Heart left ventricle (tissue), 16 donors: ENCODE results near the gene ADAMTS12. TPM values are rescaled to one million over a fixed set of nuclear protein-coding genes. Genes with fewer than 3 reads are reported as not detected.
A peak's percentile ranks its signal among the peaks of the same experiment; 100 is the strongest.

Source experiments
- ATAC-seq, 4 donors: fragments of 200-7000 bp; cut with Tn5 transposase; one replicate each; pipeline ENCODE4 v1.9.1; 2020 to 2022; ENCODE audit warnings: moderate library complexity in 4 of 4, mild to moderate bottlenecking in 3 of 4, moderate number of reproducible peaks in 1 of 4
- DNase-seq, 5 donors: peaks; one replicate each; pipeline ENCODE4 v3.0.0-alpha.2; 2020
- H3K27ac ChIP-seq, 12 donors: fragments of 200-600 bp; sonication (generic) in 4 of 12; one replicate each; pipeline versions ENCODE4 v1.5.0 to v1.8.0; 2016 to 2022; ENCODE audit warnings: mild to moderate bottlenecking in 2 of 12
- H3K27me3 ChIP-seq, 9 donors: fragments of 200-600 bp; sonication (generic) in 2 of 9; one replicate each; pipeline versions ENCODE4 v1.5.1 to v1.8.0; 2016 to 2022; ENCODE audit warnings: mild to moderate bottlenecking in 3 of 9
- H3K36me3 ChIP-seq, 9 donors: fragments of 200-600 bp; sonication (generic) in 2 of 9; one replicate each; pipeline versions ENCODE4 v1.5.0 to v1.8.0; 2018 to 2022; ENCODE audit warnings: mild to moderate bottlenecking in 2 of 9
- H3K4me1 ChIP-seq, 12 donors: fragments of 200-600 bp; sonication (generic) in 4 of 12; one replicate each; pipeline versions ENCODE4 v1.5.0 to v1.8.0; 2016 to 2022; ENCODE audit warnings: mild to moderate bottlenecking in 3 of 12
- H3K4me3 ChIP-seq, 12 donors: fragments of 200-600 bp; sonication (generic) in 4 of 12; one replicate each; pipeline versions ENCODE4 v1.5.0 to v1.8.0; 2017 to 2022; ENCODE audit warnings: mild to moderate bottlenecking in 9 of 12, moderate library complexity in 4 of 12
- H3K9me3 ChIP-seq, 12 donors: fragments of 200-600 bp; sonication (generic) in 4 of 12; one replicate each; pipeline versions ENCODE4 v1.5.0 to v1.8.0; 2016 to 2022; ENCODE audit warnings: mild to moderate bottlenecking in 1 of 12
- POLR2A ChIP-seq, 2 donors: fragments of 450-650 bp; IDR thresholded peaks; one replicate each; pipeline ENCODE4 v1.6.1; 2017; ENCODE audit warnings: antibody characterized with exemption in 2 of 2, mild to moderate bottlenecking in 2 of 2, moderate library complexity in 2 of 2
- WGBS, 4 donors: extraction: QIAGEN DNeasy Blood & Tissue Kit in 2 of 4; methylation state at CpG; one replicate each; pipeline versions ENCODE4 v1.1.5 to v1.1.7; 2013 to 2018; 5-methylcytosine and 5-hydroxymethylcytosine counted together
- intact Hi-C, 10 donors: fragments of 100-400 bp; cut with DNase I; formaldehyde crosslinking; loops; one replicate each; pipeline versions ENCODE4 v1.11.1 to v1.14.2; 2022
- polyA plus RNA-seq, 2 donors: library from polyadenylated mRNA; stranded (reverse); fragments of 200-250 nt; gene quantifications; one replicate each; pipeline ENCODE4 v1.2.3, GENCODE V29; 2013
- total RNA-seq, 9 donors: library from RNA; depleted of rRNA in 2 of 9; stranded (reverse); fragments of >200 nt in 2 of 9; fragmentation: NEBNext Ultra II Directional in 3 of 9; extraction: Animal tissue kit (Norgen Biotek cat#: 25700) in 3 of 9; gene quantifications; one replicate each; pipeline versions ENCODE4 v1.1.0 to v1.2.4, GENCODE V29; 2016 to 2023
- TF ChIP-seq, protein P1 (sequence below), 12 donors: fragments of 200-600 bp; sonication (generic) in 4 of 12; IDR thresholded peaks; one replicate each; pipeline versions ENCODE4 v1.5.0 to v1.8.0; 2018 to 2022; ENCODE audit warnings: antibody characterized with exemption in 12 of 12, mild to moderate bottlenecking in 5 of 12
- donor health status: ischemic (EF 13 %, LVEDD 7.1; RV severe dilation, severe dysfunction).
- donor health status: healthy with polysubstance abuse.
- donor health status: DM: no; HTN: yes; CAD: no.
- donor health status: DM: no; HTN: no; CAD: no.
- donor health status: ischemic (EF 25% LVEDD 6.9; RV normal size, moderate dysfunction).
- donor health status: ischemic (EF 25% LVEDD 5.7; RV mildly dilated, moderate dysfunction).
- donor health status: healthy.
- donor health status: DM: yes; HTN: yes; CAD: no.
- donor health status: ischemic (EF 35%, LVEDD 5.7; RV mildly dilated, moderate dysfunction).
- donor health status: nonischemic (EF 11% LVEDD 7.7; RV severe dilation, severe dysfunction).
- donor health status: DM: yes; HTN: yes; CAD: no.
- donor health status: PGD.
- donor health status: ischemic (EF 29% LVEDD 5.4; RV normal size, mild dysfunction).
- donor health status: nonischemic (EF 23%, LVEDD 6.1; RV moderate dilation, normal function).

Gene ADAMTS12
- total and polyA plus RNA-seq, 11 donors, result 0.72 to 4.7 (median 1.7) TPM

DNA sequence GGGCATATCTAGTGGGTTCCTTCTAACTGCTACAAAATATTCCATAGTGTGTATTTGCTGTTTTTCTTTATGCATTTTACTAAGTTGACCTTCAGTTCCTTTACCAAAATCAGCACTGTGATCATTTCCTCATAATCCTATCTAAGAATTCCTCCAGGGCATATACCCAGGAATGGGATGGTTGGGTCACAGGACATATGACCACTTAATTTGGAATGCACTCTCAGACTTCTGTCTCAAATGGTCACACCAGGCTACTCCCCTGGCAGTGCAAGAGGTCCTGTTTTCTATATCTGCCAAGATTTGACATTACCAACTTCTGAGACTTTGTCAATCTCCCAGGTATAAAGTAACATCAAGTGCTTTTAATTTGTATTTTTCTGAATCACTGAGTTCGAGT is 63.9 kb downstream of the ADAMTS12 start:
- Histone ChIP-seq H3K9me3 (no peaks in the 10 kb centered on the region), H3K36me3 (no peaks in the 10 kb centered on the region), H3K4me3 (no peak overlapping the region), H3K27me3 (no peaks in the 10 kb centered on the region), H3K27ac (no peak overlapping the region), H3K4me1 (peaks cover 0 to 14% (median 0%) of the 10 kb centered on the region in 12 donors)
- ATAC-seq (no peak), DNase-seq (no peak)
- TF ChIP-seq POLR2A (IDR thresholded peaks at IDR 0.05), result no peak
- TF ChIP-seq, protein P1, sequence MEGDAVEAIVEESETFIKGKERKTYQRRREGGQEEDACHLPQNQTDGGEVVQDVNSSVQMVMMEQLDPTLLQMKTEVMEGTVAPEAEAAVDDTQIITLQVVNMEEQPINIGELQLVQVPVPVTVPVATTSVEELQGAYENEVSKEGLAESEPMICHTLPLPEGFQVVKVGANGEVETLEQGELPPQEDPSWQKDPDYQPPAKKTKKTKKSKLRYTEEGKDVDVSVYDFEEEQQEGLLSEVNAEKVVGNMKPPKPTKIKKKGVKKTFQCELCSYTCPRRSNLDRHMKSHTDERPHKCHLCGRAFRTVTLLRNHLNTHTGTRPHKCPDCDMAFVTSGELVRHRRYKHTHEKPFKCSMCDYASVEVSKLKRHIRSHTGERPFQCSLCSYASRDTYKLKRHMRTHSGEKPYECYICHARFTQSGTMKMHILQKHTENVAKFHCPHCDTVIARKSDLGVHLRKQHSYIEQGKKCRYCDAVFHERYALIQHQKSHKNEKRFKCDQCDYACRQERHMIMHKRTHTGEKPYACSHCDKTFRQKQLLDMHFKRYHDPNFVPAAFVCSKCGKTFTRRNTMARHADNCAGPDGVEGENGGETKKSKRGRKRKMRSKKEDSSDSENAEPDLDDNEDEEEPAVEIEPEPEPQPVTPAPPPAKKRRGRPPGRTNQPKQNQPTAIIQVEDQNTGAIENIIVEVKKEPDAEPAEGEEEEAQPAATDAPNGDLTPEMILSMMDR (IDR thresholded peaks at IDR 0.05), result no peak
- intact Hi-C loops, result no loop called here
- WGBS, 4 donors, result 73 to 78% (median 75%) methylated on average over 1 of the region's 1 CpG

DNA sequence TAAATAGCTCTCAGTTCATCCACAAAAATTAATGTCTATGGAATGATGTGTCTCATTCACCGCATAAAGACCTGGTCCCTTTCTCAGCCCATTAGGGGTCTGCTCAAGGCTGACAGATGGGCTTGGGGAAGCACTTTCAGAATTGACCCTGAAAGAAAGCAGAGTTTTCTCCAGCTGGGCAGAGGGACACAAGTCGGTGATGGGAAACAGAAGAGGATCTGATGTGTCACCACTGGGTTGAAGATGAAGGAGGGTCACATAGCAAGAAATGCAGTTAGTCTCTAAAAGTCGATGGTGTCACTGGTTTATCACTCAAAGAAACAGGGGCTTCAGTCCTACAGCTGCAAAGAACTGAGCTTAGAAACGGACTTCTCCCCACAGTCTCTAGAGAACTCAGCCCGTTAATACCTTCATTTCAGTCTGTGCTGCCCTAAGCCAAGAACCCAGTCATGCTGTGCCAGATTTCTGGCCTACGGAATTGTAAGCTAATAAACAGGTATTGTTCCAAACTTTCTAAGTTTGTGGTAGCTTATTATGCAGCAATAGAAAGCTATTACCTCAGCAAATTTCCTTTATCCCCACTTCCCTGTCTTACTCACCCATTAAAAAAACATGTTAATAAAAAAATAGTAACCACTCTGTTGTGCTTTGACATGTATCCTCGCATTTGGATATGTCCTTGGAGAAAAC is 64.6 kb downstream of the ADAMTS12 start:
- Histone ChIP-seq H3K36me3 (no peaks in the 10 kb centered on the region), H3K4me1 (peaks cover 0 to 14% (median 0%) of the 10 kb centered on the region in 12 donors), H3K27me3 (no peaks in the 10 kb centered on the region), H3K4me3 (no peak overlapping the region), H3K27ac (no peak overlapping the region), H3K9me3 (no peaks in the 10 kb centered on the region)
- intact Hi-C loops, result no loop called here
- 62 to 74% (median 71%) methylated on average over 7 of the region's 7 CpGs for WGBS, 4 donors
- no peak for TF ChIP-seq POLR2A (IDR thresholded peaks at IDR 0.05)
- TF ChIP-seq, protein P1 (IDR thresholded peaks at IDR 0.05), result no peak
- ATAC-seq, result no peak
- no peak for DNase-seq

DNA sequence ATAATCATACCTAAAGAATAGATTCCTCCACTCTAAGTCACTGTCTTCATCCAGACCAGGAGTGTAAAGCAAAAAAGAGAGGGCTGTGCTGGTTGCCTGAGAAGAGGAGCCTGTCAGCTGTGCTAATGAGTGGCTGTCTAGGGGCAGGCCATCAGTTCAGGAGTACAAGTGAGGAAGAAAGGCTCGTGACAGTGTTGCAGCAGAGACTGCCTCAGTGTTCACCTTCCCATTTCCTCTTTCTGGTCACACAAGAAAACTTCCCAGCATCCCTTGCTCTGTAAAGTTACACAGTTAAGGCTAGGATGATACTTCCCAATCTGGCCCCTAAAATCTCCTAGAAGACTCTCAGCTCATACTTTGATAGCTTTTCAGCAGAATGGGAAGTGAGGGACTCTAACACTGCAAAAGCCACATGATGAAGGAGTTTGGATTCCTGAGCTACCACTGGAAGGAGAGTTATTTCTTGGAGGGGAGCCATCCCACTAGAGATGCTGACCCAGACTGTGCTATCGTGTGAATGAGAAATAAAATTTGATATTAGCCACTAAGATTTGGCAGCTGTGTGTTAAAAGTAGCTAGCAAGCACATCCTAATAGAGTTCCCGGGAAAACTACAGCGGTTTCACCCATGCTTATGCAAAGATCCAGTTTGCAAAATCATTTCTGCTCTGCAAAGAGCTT is 67.1 kb downstream of the ADAMTS12 start:
- H3K27ac ChIP-seq, result no peak overlapping the region
- no peak overlapping the region for H3K4me3 ChIP-seq
- WGBS, 4 donors, result 28 to 45% (median 39%) methylated on average over 4 of the region's 4 CpGs
- no peaks in the 10 kb centered on the region for H3K27me3 ChIP-seq
- TF ChIP-seq, protein P1 (IDR thresholded peaks at IDR 0.05), result no peak
- TF ChIP-seq POLR2A (IDR thresholded peaks at IDR 0.05), result no peak
- peaks cover 0 to 14% (median 0%) of the 10 kb centered on the region in 12 donors for H3K4me1 ChIP-seq
- H3K36me3 ChIP-seq, result no peaks in the 10 kb centered on the region
- intact Hi-C loops, result no loop called here
- peaks cover 0 to 1% (median 0%) of the 10 kb centered on the region in 12 donors for H3K9me3 ChIP-seq
- peak in 1 of 5 donors; percentile 38 for DNase-seq
- peak in 1 of 4 donors; percentile 42 for ATAC-seq

DNA sequence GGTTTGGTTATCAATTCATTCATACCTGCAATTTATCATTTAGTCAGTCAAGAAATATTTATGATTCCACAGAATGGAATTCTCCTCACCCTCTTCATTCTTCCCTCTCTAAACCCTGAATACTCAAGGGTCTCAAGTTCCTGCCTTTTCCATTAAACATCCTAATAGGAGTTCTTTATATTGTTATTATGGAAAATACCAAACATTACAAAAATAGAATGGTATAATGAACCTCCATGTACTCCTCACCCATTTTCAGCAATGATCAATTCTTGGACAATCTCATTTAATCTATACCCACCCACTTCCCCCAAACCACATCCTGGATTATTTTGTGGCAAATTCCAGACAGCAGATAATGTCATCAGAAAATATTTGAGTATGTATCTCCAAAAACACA is 74.5 kb downstream of the ADAMTS12 start:
- intact Hi-C loops, result no loop called here
- no peak for TF ChIP-seq POLR2A (IDR thresholded peaks at IDR 0.05)
- TF ChIP-seq, protein P1 (IDR thresholded peaks at IDR 0.05), result no peak
- no peaks in the 10 kb centered on the region for H3K36me3 ChIP-seq
- H3K27ac ChIP-seq, result no peak overlapping the region
- H3K4me1 ChIP-seq, result no peaks in the 10 kb centered on the region
- peaks cover 0 to 10% (median 3%) of the 10 kb centered on the region in 12 donors for H3K9me3 ChIP-seq
- no peak for DNase-seq
- H3K4me3 ChIP-seq, result no peak overlapping the region
- no peak for ATAC-seq
- H3K27me3 ChIP-seq, result no peaks in the 10 kb centered on the region
